ENCODE data around the gene TMED4.

- TF ChIP-seq POLR2A (IDR thresholded peaks at IDR 0.05; ENCODE audit: low read length) (no peak), GATA1 (IDR thresholded peaks at IDR 0.05; ENCODE audit: low read depth, low read length) (no peak)
Observed at GRCh38 chr7:44549457-44549856, 32.6 kb downstream of the TMED4 start.

Data from erythroblast (primary cell).